Activated CD8-positive, alpha-beta memory T cell treated with anti-CD3 and anti-CD28 coated beads for 36 hours (primary cell): ENCODE measurements around the gene MYLK. TPM values are rescaled to one million over a fixed set of nuclear protein-coding genes. Genes with fewer than 3 reads are reported as not detected.

Experiments used
- CTCF ChIA-PET: fragments of 350-600 bp; sonication (Branson Sonifier 250); formaldehyde crosslinking; loops from one replicate; lab custom pipeline; 2021; ENCODE audit warnings: antibody characterized with exemption; lab: Charles Lee
- POLR2A ChIA-PET: fragments of 350-600 bp; sonication (Branson Sonifier 250); formaldehyde crosslinking; loops from one replicate; lab custom pipeline; 2021; ENCODE audit warnings: antibody characterized with exemption; lab: Charles Lee
- total RNA-seq, 2 experiments: library from RNA; stranded (reverse); gene quantifications; one replicate each; pipeline ENCODE4 v1.2.3, GENCODE V29; 2021

MYLK gene
- total RNA-seq, 2 experiments from 2014 or later = not detected

DNA sequence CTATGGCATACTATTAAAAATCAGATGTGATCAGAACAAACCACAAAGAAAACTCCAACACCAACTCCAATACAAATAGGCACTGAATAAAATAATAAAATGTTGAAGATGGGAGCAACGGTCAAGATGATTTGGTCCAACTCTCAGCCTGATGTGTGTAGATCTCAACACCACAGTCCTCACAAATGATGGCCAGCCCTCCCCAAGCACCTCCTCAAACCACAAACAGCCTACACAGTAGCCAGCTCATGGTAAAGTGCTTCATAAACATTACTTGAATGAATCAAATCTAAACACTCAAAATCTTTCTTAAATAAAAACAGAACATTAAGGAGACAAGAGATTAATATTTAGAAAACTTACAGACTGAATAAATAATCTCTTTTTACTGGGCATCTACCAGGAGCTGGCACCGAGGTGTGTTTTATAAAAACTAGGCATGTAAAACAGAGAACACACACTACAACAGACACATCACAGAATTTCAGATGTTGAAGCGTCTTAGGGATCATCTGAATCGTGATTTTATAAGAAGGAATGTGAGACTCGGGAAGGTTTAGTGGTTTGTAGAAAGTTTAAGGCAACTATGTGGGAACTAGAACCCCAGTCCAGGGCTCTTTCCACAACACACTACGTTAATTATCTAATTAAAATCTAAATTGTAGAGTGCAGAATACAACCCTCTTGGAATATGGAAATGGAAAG, 102.4 kb downstream of the MYLK start:
- CTCF ChIA-PET = no interaction called here
- POLR2A ChIA-PET = no interaction called here

- ChIA-PET CTCF (no interaction called here), POLR2A (no interaction called here)
These were observed 103.0 kb downstream of the MYLK start for GRCh38 chr3:123781138-123781537.

GRCh38 chr3:123780656-123781055, 103.5 kb downstream of the MYLK start:
- ChIA-PET POLR2A (no interaction called here), CTCF (no interaction called here)

GRCh38 chr3:123779655-123780231, 104.4 kb downstream of the MYLK start:
- ChIA-PET CTCF (no interaction called here), POLR2A (no interaction called here)

DNA sequence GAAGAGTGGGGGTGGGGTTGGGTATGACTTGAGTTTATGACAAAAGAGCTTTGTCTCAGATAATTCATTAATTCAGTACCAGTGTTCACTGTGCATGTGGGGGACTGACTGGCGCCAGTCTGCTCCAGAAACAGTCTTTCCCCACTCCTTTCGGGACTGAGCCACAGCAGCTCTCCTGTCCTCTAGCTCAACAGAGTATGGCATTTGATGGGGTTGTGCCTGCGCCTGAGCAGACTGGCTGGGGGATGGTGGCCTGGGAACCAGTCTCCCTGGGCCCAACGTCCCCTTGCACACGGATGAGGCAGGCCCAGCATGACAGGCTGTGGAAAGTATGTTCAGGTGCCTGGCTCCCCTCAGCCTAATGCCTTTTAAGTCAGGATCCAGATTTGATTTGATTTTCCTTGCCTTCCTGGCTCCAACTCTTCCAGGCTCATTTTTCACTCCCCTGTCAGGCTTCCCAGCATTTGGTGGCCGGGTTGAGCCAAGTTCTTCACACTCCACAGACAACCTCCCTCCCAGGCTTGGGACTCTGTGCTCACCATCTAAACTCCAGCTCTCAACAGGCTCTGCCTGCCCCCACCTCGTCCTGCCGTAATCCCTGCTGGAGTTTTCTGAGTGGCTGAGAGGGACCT, 105.0 kb downstream of the MYLK start:
- ChIA-PET CTCF (interaction anchor here (0.7 kb wide), 1 partner anchor 1107 kb away, joined by 4 read pairs; no protein-coding TSS in a partner anchor), POLR2A (no interaction called here)

GRCh38 chr3:123778525-123778924, 105.6 kb downstream of the MYLK start:
- ChIA-PET POLR2A (no interaction called here), CTCF (interaction anchor here (0.7 kb wide), 1 partner anchor 1106 kb away, joined by 4 read pairs; no protein-coding TSS in a partner anchor)

GRCh38 chr3:123776071-123776782, 107.9 kb downstream of the MYLK start:
- CTCF ChIA-PET = no interaction called here
- POLR2A ChIA-PET = no interaction called here

GRCh38 chr3:123774474-123774873, 109.7 kb downstream of the MYLK start:
- ChIA-PET POLR2A (no interaction called here), CTCF (no interaction called here)

DNA sequence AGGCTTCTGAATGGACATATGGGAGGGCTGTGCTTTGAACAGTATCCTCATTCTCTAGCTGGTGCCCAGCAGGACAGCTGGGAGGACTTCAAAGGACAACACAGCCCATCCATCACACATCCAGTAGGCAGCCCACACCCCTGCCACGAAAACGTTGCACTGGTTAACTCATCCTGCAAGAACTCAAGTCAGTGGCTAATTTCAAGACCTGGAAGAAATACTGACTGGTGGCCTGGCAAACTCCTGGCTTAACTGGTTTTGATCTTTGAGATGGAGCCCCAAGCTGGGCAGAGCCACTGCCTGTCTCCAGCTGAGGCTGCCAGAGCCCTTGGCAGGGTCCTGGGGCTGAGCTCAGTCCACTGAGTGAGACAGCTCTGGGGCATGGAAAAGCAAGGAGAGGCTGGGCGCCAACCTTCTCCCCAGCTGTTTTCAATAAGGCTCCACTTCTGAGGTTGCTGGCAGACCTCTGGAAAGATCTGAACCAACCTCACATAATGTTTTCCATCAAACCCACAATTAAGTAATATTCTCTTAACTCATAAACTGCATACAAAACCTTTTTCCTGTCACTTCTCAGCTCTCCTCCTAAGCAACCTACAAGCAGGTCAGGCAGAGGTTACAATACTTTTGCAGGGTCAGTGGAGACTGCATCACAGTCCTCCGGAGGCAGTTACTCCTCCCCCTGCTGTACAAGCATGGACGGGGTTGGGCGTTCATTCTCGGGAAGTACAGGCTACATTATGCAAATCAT, 110.3 kb downstream of the MYLK start:
- ChIA-PET POLR2A (no interaction called here), CTCF (no interaction called here)

- CTCF ChIA-PET = no interaction called here
These were observed 114.8 kb downstream of the MYLK start for GRCh38 chr3:123769356-123769743.

DNA sequence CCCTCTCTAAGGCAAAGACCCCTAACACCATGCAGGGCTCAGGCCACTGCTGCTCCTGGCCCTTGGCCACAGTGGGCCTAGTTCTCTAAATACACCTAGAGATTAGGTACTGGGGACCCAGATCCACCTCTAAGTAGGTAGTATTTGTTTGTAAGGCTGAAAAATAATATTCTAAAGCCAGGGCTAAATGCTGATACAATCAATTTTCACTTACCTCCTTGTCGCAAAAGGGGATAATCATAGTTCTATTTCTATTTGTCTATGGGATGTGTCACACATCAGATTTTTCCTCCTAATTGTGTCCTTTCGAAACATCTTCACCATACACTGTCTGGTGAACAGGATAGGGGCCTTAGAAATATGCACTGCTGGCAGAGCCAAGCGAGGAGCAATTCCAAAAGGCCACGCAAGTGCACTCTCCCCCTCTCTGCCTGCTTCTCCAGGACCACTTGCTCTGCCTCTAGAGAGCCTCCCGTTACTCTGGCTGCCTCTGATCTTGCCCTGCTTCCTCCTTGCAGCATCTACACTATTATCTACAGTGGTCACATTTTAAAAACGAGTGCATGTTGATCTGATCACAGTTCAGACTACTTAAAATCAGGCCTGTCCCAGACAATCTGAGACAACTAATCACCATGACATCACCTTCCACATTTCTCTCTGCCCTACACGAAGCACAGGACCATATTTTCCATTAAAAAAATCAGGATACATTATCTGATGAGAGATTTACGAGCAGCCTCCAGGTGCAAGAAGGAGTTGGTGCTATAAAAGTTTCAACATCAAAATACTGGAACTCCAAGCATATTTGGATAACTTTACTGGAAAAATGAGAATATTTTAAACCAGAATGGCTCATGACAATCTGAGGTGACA, 115.4 kb downstream of the MYLK start:
- ChIA-PET POLR2A (no interaction called here), CTCF (no interaction called here)

More at GRCh38 chr3:123769356-123769743, 114.8 kb downstream of the MYLK start:
- POLR2A ChIA-PET = no interaction called here

DNA sequence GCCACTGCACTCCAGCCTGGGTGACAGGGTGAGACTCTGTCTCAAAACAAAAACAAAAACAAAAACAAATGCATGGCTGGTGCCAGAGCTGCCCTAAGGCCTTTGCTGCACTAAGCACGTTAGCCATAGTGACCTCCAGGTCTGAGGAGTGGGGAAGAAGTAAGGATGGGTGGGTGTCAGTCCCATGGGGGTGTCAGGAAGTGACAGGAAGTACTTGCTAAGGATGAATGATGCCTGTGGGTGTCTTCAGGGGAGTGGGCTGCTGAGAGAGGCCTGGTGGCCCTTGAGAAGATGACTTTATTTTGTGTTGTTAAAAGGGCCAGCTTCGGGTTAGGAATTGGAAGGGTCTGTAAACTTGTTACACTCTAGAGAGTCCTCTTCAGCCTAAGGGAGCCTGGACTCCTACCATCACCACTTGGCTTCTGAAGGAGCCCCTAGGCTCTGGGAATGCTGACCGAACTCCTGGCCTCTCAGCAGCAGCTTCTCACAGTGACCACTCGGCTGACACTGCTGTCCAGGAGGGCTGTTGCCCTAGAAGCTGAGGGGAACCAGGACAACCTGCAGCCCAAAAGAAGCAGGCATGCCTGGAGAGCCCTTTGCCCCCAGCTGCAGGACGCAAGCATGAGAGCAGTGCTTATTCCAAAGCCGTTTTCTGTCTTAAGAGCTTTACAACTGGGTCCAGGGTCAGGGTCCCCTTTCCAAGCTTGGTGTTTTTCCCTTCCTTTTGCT, 116.4 kb downstream of the MYLK start:
- ChIA-PET POLR2A (no interaction called here), CTCF (no interaction called here)

DNA sequence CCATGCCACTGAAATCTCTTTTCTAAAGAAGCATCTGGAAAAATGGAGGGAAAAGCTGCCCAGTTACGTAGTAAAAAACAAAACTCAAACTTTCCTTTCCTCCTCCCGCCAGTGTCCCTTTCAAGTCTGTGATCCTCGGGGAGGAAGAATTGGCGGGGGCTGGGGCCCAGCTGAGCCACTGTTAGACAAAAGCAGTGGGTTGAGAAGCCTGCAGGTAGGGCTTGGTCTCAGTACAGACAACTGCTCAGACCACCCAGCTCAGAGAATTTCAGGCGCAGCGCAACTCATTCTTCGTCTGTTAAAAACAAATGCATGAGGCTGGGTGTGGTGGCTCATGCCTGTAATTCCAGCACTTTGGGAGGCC, 117.1 kb downstream of the MYLK start:
- CTCF ChIA-PET = no interaction called here
- POLR2A ChIA-PET = no interaction called here

- POLR2A ChIA-PET = no interaction called here
- CTCF ChIA-PET = no interaction called here
These were observed 117.7 kb downstream of the MYLK start for GRCh38 chr3:123766193-123767008.

DNA sequence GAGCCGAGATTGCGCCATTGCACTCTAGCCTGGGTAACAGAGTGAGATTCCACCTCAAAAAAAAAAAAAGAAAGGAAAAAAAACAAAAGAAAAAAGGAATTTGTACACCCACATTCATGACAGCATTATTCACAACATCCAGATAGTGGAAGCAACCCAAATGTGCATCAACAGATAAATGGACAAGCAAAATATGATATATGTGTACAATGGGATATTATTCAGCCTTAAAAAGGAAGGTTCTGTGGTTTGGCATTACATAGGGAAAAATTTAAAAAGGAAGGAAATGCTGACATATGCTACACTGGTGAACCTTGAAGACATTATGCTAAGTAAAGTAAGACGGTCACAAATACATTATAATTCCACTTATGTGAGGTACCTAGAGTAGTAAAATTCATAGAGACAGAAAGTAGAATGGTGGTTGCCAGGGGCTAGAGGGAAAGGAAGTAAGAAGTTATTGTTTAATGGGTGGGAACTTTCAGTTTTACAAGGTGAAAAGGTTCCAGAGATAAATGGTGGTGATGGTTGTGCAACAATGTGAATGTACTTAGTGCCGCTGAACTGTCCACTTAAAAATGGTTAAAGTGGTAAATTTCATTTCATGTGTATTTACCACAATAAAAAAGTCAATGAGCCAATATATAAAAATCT, 118.5 kb downstream of the MYLK start:
- POLR2A ChIA-PET = no interaction called here
- CTCF ChIA-PET = no interaction called here

DNA sequence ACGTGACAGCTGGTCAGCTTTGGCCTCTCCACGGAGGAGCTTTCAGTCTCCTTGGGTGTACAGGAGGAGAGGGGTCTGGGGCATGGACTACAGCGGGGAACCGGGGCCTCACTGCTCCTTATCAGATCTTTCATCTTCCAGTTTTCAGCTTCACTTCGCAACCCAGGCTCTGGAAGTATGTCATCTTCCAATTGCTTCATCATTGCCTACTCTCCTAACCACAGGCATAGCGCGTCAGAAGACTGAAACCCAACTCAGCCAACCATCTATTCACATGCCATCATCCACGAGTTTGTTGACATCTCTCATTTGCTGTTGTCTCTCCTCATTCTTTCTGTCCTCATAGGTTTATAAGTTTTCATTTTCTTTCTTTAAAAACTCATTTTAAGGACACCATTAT, 119.5 kb downstream of the MYLK start:
- CTCF ChIA-PET = no interaction called here
- POLR2A ChIA-PET = no interaction called here

DNA sequence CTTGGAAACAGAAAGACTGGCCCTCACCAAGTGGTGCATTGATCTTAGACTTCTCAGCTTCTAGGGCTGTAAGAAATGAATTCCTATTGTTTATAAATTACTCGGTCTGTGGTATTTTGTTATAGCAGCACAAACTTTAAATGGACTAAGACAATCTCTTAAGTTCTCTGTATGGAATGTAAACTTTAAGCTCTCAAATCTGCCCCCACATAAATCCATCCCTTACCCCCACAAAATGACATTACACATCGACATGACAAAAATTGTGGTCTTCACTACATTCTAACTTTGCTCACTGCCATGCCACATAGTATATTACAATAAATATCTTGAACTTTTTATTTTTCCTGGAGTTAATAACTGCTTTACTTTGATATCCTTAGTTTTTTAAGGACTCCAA, 121.3 kb downstream of the MYLK start:
- ChIA-PET POLR2A (no interaction called here), CTCF (no interaction called here)
